Activated CD4-positive, CD25-positive, alpha-beta regulatory T cell (primary cell): Measurements from ENCODE around the gene C11orf68.

Experiments used
- DNase-seq, 4 experiments: peaks; one replicate each; lab custom pipeline; 2025; lab: John Stamatoyannopoulos, UW

C11orf68 gene

GRCh38 chr11:65944191-65944590, 25.3 kb upstream of the C11orf68 start:
- DNase-seq, result no peak

GRCh38 chr11:65942531-65942930, 23.7 kb upstream of the C11orf68 start:
- DNase-seq, result no peak

- no peak for DNase-seq
Measured at GRCh38 chr11:65941720-65942310, 23.0 kb upstream of the C11orf68 start.

- DNase-seq, result no peak
Measured at GRCh38 chr11:65937766-65938165, 18.9 kb upstream of the C11orf68 start.

GRCh38 chr11:65934014-65934413, 15.2 kb upstream of the C11orf68 start:
- no peak for DNase-seq

- no peak for DNase-seq
Measured at GRCh38 chr11:65932558-65932919, 13.7 kb upstream of the C11orf68 start.

- DNase-seq, result no peak
Measured at GRCh38 chr11:65931773-65932557, 13.1 kb upstream of the C11orf68 start.

- no peak for DNase-seq
Measured at GRCh38 chr11:65928667-65929066, 9.8 kb upstream of the C11orf68 start.

GRCh38 chr11:65927904-65928397, 9.1 kb upstream of the C11orf68 start:
- DNase-seq, result peak; percentile 24 to 61 (median 57)

- DNase-seq, result no peak
Measured at GRCh38 chr11:65925397-65925796, 6.5 kb upstream of the C11orf68 start.

- no peak for DNase-seq
Measured at GRCh38 chr11:65922565-65922964, 3.7 kb upstream of the C11orf68 start.

- DNase-seq, result no peak
Measured at GRCh38 chr11:65921876-65922275, 3.0 kb upstream of the C11orf68 start.

GRCh38 chr11:65921033-65921555, 2.2 kb upstream of the C11orf68 start:
- DNase-seq, result no peak

- DNase-seq, result no peak
Measured at GRCh38 chr11:65920372-65920802, 1.5 kb upstream of the C11orf68 start.

GRCh38 chr11:65919573-65920371, 910 bp upstream of the C11orf68 start:
- peak; percentile 47 to 54 (median 52) for DNase-seq

- peak; percentile 98 to 100 (median 99) for DNase-seq
Measured at GRCh38 chr11:65919141-65919572, 295 bp upstream of the C11orf68 start, which contains the start of gene DRAP1. Gene DRAP1, plus strand, starts transcription at chr11:65919426. Its CDS starts 76 bp downstream, at chr11:65919502.

- no peak for DNase-seq
Measured at GRCh38 chr11:65917434-65918210, 1.2 kb downstream of the C11orf68 start.

- no peak for DNase-seq
Measured at GRCh38 chr11:65917077-65917433, 1.8 kb downstream of the C11orf68 start.

GRCh38 chr11:65916391-65916790, 2.5 kb downstream of the C11orf68 start:
- no peak for DNase-seq

GRCh38 chr11:65915821-65916251, 3.0 kb downstream of the C11orf68 start:
- DNase-seq, result no peak

GRCh38 chr11:65915101-65915820, 3.6 kb downstream of the C11orf68 start:
- no peak for DNase-seq
